Mucosa of stomach (tissue), 1 donor: Measurements from ENCODE around the gene SPATA18.
A peak's percentile ranks its signal among the peaks of the same experiment; 100 is the strongest.

ENCODE experiments used
- H3K27me3 ChIP-seq: one replicate; pipeline ENCODE4 v1.7.0; 2013; ENCODE audit warnings: mild to moderate bottlenecking, low read length; ENCODE audit not compliant: control insufficient read depth, insufficient read depth
- H3K36me3 ChIP-seq: one replicate; pipeline ENCODE4 v1.7.0; 2013; ENCODE audit warnings: low read length; ENCODE audit not compliant: control insufficient read depth, insufficient read depth
- H3K4me1 ChIP-seq: one replicate; pipeline ENCODE4 v1.7.0; 2013; ENCODE audit warnings: mild to moderate bottlenecking, low read length; ENCODE audit not compliant: control insufficient read depth, insufficient read depth
- H3K4me3 ChIP-seq: one replicate; pipeline ENCODE4 v1.7.0; 2013; ENCODE audit warnings: low read length
- H3K9ac ChIP-seq: one replicate; pipeline ENCODE4 v1.7.0; 2013; ENCODE audit warnings: mild to moderate bottlenecking, low read length, moderate library complexity
- H3K9me3 ChIP-seq: one replicate; pipeline ENCODE4 v1.7.0; 2013; ENCODE audit warnings: mild to moderate bottlenecking, low read length, moderate library complexity; ENCODE audit not compliant: control insufficient read depth
- donor health status: Pancreatic carcinoma.

Gene SPATA18

DNA sequence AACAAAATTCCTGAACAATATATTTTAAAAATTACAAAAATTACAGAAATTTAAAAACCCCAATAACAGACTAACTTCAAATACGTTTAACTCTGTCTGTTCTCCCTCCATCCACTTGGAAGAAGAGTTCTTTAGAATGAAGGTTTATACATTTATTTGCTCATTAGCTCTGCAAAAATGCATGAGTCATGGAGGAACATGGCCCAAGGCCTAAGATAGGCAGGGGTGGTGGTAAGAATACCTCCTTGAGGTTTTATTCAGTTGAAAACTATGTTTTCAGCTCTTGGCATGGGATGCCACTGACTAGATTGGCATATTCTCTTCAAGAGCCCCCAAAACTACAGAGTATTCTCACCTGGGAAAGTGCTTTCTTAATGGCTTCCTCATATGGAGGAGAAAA, 22.1 kb upstream of the SPATA18 start:
- H3K4me3 ChIP-seq = no peak overlapping the region
- H3K9ac ChIP-seq = no peak overlapping the region
- peaks cover under 1% of the 10 kb centered on the region for H3K36me3 ChIP-seq
- no peaks in the 10 kb centered on the region for H3K9me3 ChIP-seq
- no peaks in the 10 kb centered on the region for H3K27me3 ChIP-seq
- H3K4me1 ChIP-seq = no peaks in the 10 kb centered on the region

- H3K4me3 ChIP-seq = no peak overlapping the region
- H3K36me3 ChIP-seq = no peaks in the 10 kb centered on the region
- H3K9me3 ChIP-seq = no peaks in the 10 kb centered on the region
- H3K4me1 ChIP-seq = peaks cover 10% of the 10 kb centered on the region
- H3K27me3 ChIP-seq = no peaks in the 10 kb centered on the region
- no peak overlapping the region for H3K9ac ChIP-seq
Measured at GRCh38 chr4:52032005-52032404, 19.1 kb upstream of the SPATA18 start.

- Histone ChIP-seq H3K9ac (no peak overlapping the region), H3K4me3 (no peak overlapping the region), H3K9me3 (no peaks in the 10 kb centered on the region), H3K27me3 (no peaks in the 10 kb centered on the region), H3K36me3 (no peaks in the 10 kb centered on the region), H3K4me1 (peaks cover 15% of the 10 kb centered on the region)
Measured at GRCh38 chr4:52035190-52035589, 15.9 kb upstream of the SPATA18 start.

DNA sequence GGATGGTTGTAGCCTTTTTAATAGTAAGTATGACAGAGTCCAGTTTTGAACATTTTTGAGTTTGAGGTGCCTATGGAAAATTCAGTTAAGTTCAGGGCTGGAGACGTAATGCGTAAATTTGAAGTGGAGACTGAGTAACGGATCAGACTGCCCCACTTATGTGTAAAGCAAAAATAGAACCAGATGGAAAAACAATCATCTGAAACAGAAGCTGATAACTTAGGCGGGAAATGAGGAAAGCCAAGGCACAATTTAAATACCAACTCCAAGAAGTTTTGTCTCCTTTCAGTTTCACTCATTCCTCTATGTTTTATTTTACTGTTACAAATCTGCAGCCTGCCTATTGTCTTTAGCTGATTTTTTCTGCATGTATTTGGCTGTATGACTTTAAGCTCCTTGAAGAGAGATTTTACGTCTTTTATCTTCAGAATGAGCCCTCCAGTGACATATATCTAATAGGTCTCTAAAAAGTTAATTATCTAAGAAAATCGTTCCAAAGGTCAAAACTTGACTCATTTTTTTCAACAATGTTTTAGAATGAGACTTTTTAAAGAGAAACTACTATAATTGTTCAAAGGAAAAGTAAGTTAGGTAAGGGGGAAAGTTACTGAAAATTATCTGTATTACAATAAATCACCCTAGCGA, 14.1 kb upstream of the SPATA18 start:
- Histone ChIP-seq H3K9me3 (no peaks in the 10 kb centered on the region), H3K4me3 (peak overlapping the region; percentile 23), H3K9ac (peak overlapping the region; percentile 67), H3K4me1 (peaks cover 15% of the 10 kb centered on the region), H3K27me3 (no peaks in the 10 kb centered on the region), H3K36me3 (no peaks in the 10 kb centered on the region)

GRCh38 chr4:52037689-52038102, 13.4 kb upstream of the SPATA18 start:
- H3K9ac ChIP-seq = peak overlapping the region; percentile 67
- no peaks in the 10 kb centered on the region for H3K27me3 ChIP-seq
- H3K4me1 ChIP-seq = peaks cover 15% of the 10 kb centered on the region

GRCh38 chr4:52038103-52038912, 12.8 kb upstream of the SPATA18 start, which contains the start of gene SGCB:
TSS of gene SGCB (minus strand) at chr4:52038299. CDS start at chr4:52038259, 40 bp downstream.
- Histone ChIP-seq H3K9ac (peak within 1 kb of the TSS; percentile 67), H3K27me3 (no peaks in the 10 kb centered on the region), H3K4me1 (peaks cover 15% of the 10 kb centered on the region), H3K36me3 (no peaks in the 10 kb centered on the region), H3K9me3 (no peaks in the 10 kb centered on the region), H3K4me3 (peak within 1 kb of the TSS; percentile 53)

More at GRCh38 chr4:52037689-52038102, 13.4 kb upstream of the SPATA18 start:
- Histone ChIP-seq H3K9me3 (no peaks in the 10 kb centered on the region), H3K4me3 (peak overlapping the region; percentile 23), H3K36me3 (no peaks in the 10 kb centered on the region)

DNA sequence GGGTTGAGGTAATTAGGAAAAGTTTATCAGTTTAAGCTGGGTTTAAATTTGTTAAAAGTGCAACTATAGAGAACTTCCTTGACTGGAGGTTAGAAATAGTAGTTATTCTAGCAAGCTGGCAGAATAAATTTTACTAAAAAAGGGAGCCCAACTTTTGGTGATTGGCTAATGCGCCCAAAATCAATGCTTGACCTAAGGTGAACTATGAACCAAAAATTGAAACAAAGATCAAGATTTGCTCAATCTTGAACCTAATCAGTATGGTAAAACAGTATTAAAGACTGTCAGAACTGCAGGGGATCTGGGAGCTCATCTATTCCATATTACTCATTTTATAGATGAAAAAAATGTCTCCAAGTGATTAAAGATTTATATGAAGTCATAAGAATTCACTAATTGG, 6.1 kb upstream of the SPATA18 start:
- Histone ChIP-seq H3K9ac (no peak overlapping the region), H3K4me1 (no peaks in the 10 kb centered on the region), H3K4me3 (no peak overlapping the region), H3K36me3 (no peaks in the 10 kb centered on the region), H3K9me3 (no peaks in the 10 kb centered on the region), H3K27me3 (no peaks in the 10 kb centered on the region)

DNA sequence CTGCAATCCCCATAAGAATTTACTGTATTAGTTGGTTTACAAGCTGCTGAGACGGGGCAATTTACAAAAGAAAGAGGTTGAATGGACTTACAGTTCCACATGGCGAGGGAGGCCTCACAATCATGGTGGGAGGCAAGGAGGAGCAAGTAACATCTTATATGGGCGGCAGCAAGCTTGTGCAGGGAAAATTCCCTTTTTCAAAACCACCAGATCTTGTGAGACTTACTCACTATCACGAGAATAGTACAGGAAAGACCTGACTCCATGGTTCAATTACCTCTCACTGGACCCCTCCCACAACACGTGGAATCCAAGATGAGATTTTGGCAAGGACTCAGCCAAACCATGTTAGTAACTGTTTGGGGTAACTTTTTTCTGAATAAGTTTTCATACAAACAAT, 1.8 kb upstream of the SPATA18 start:
- Histone ChIP-seq H3K27me3 (no peaks in the 10 kb centered on the region), H3K4me1 (peaks cover 3% of the 10 kb centered on the region), H3K9me3 (no peaks in the 10 kb centered on the region), H3K9ac (no peak overlapping the region), H3K36me3 (no peaks in the 10 kb centered on the region), H3K4me3 (no peak overlapping the region)

- peak overlapping the region; percentile 77 for H3K4me3 ChIP-seq
- H3K27me3 ChIP-seq = no peaks in the 10 kb centered on the region
- H3K9me3 ChIP-seq = no peaks in the 10 kb centered on the region
- H3K36me3 ChIP-seq = no peaks in the 10 kb centered on the region
- peaks cover 3% of the 10 kb centered on the region for H3K4me1 ChIP-seq
- H3K9ac ChIP-seq = peak overlapping the region; percentile 65
Measured at GRCh38 chr4:52051615-52052474, 741 bp downstream of the SPATA18 start.

- H3K27me3 ChIP-seq = no peaks in the 10 kb centered on the region
- no peaks in the 10 kb centered on the region for H3K9me3 ChIP-seq
- H3K4me1 ChIP-seq = peaks cover 3% of the 10 kb centered on the region
- H3K36me3 ChIP-seq = no peaks in the 10 kb centered on the region
- H3K9ac ChIP-seq = peak overlapping the region; percentile 65
- H3K4me3 ChIP-seq = peak overlapping the region; percentile 77
Measured at GRCh38 chr4:52052475-52052780, 1.3 kb downstream of the SPATA18 start.

- H3K4me3 ChIP-seq = no peak overlapping the region
- no peaks in the 10 kb centered on the region for H3K9me3 ChIP-seq
- H3K27me3 ChIP-seq = no peaks in the 10 kb centered on the region
- H3K36me3 ChIP-seq = no peaks in the 10 kb centered on the region
- peaks cover 16% of the 10 kb centered on the region for H3K4me1 ChIP-seq
- no peak overlapping the region for H3K9ac ChIP-seq
Measured at GRCh38 chr4:52054254-52054653, 3.1 kb downstream of the SPATA18 start.

GRCh38 chr4:52057196-52057595, 6.1 kb downstream of the SPATA18 start:
- no peak overlapping the region for H3K9ac ChIP-seq
- no peak overlapping the region for H3K4me3 ChIP-seq
- no peaks in the 10 kb centered on the region for H3K27me3 ChIP-seq
- no peaks in the 10 kb centered on the region for H3K9me3 ChIP-seq
- H3K4me1 ChIP-seq = peaks cover 25% of the 10 kb centered on the region
- no peaks in the 10 kb centered on the region for H3K36me3 ChIP-seq
